GM04504 (cell line): ENCODE data around the gene SEC62.

ENCODE experiments used
- DNase-seq: peaks from one replicate; pipeline ENCODE4 v3.0.0-alpha.2; 2012; ENCODE audit warnings: low read depth

The SEC62 gene, protein sequence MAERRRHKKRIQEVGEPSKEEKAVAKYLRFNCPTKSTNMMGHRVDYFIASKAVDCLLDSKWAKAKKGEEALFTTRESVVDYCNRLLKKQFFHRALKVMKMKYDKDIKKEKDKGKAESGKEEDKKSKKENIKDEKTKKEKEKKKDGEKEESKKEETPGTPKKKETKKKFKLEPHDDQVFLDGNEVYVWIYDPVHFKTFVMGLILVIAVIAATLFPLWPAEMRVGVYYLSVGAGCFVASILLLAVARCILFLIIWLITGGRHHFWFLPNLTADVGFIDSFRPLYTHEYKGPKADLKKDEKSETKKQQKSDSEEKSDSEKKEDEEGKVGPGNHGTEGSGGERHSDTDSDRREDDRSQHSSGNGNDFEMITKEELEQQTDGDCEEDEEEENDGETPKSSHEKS

DNA sequence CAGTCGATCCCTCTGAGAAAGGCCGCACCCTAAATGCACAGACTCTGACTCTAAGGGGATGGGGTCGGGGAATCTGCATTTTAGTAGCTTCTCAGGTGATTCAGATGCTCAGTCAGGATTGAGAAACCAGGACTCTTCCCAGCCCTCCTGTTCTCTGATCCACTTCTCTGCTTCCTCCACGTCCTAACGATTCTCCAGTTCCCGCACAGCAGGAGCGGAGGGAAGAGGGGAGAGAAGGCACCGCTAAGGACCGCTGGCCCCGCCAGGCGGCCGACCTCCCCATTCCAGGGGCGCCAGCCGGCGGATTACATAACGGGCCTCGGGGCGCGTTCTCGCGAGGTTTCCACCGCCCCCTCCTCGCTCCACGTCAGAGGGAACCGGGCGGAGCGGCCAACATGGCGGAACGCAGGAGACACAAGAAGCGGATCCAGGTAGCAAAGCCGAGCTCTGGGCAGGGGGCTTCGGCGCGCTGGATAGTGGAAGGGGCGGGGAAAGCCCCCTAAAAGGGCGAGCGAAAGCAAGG lies at the start of gene SEC62:
SEC62 (plus strand) TSS at position 380 of the 523 bp plus-strand sequence; CDS start at position 396, 16 bp downstream.
- DNase-seq = peak; percentile 82

DNA sequence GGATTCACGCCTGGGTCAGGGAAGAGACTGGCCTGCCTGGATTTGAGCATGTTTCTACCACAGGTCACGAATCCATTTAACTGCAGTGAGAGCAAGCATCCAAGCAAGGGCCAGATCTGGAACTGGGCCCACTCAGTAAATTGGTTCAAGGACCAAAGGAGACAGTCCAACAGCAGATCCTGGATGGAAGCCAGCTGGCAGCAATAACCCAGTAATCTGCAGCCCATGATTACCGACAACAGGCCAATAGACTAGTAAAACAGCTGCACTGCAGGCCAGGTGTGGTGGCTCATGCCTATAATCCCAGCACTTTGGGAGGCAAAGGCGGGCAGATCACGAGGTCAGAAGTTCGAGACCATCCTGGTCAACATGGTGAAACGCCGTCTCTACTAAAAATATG lies 43.4 kb upstream of the SEC62 start:
- DNase-seq = peak; percentile 5

DNA sequence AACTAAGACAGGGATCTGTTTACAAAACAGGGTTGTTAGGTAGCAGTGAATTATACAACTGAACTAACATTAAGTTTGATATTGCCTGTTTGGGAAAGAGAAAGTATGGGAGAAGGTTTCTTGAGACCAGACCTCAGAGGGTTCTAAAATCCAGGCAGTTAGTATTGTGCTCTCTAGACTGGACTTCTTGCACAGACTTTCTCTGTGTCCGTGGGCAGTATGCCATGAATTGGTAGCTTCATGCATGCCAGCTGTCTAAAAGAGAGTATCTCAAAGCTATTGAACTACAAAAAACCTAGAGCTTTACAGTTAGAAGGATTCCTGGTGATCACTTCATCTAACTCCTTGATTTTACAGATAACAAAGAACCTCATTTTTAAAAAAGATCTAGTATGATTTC lies 42.8 kb upstream of the SEC62 start:
- DNase-seq = no peak

DNA sequence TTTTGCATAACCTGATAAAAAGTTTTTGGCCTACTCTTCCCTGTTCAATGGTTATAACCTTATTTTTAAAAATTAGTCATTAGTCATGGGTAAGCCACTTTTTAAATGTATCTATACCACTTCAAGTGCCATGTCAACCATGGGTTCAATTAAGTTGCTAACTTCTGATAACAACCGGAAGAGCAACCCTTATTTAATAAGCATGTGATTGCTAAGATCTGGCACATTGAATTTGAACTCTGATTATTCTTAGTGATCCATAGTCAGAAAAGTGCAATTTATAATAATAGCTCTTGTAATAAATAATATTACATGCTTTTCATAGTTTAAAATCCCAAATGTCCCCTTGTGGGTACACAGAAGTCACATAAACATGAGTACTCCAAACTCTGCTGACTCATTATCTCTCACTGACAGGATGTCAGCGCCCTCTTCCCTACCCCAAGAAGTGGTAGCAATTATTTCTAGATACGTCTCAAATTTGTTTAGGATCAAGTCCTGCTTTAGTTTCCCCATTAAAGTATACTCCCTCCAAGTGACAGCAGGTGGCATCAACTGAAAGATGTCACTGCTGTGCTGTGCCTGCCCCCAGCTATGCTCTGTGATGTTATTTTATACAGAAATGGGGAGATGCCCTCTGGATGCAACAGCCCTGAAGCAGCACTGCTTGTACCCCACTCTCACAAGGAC lies 36.6 kb upstream of the SEC62 start:
- no peak for DNase-seq

DNA sequence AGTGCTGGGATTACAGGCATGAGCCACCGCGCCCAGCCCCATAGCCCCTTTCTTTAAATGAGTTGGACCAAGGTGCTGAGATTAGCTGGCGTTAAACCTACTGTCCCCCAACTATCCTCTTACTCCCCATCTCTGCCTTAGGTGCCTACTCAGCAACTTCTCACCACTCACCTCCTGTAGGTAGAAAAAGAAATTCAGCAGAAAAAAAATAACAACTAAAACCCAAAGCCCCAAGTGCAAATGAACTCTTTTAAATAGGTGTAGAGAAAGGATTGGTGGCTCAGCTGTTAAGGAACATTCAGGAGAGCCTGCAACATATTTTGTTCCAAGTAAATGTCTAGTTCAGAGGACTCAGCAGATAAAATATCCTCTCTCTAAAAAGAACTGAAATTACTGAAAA lies 35.8 kb upstream of the SEC62 start:
- no peak for DNase-seq

DNA sequence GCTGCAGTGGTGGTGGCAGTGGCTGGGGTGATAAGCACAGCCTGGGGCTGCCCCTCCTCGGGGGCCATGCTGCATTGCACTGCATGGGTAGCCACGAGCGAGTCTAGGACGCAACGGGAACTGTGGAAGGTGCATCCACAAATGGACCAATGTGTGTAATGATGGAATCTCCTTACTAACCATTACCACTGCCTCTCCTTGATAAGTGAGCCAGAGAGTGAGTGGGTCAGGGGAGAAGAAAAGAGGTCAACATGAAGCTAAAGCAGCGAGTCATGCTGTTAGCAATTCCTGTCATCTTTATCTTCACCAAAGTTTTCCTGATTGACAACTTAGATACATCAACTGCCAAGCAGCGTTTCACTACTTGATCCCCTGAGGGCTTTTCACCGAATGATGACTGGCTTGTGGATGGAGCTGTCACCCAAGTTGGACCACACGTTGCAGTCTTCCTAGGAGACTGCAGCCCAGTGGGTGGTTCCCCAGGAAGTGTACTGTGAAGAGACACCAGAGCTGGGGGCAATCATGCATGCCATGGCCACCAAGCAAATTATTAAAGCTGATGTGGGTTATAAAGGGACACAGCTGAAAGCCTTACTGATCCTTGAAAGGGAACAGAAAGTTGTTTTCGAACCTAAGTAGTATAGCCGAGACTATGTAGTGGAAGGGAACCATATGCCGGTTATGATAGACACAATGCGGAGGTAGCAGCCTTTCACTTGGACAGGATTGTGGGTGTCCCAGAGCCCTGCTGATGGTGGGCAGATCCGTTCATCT lies 34.7 kb upstream of the SEC62 start:
- DNase-seq = no peak

DNA sequence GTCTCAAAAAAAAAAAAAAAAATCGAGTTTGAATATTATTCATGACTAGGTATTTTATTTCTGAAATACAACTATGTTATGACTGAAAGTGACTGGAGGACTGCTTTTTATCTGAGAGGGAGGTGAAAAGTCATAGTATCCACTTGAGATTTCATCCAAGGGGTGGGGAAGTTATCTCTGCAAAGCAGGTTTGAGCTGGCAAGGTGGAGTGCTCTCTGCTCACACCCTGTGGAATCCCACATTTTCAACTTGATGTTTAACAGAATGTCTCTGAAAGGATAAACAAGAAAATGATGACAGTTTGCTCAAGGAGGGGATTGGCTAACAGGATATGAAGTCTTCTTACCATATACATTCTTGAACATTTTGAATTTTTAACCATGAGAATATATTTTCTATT lies 27.3 kb upstream of the SEC62 start:
- no peak for DNase-seq

DNA sequence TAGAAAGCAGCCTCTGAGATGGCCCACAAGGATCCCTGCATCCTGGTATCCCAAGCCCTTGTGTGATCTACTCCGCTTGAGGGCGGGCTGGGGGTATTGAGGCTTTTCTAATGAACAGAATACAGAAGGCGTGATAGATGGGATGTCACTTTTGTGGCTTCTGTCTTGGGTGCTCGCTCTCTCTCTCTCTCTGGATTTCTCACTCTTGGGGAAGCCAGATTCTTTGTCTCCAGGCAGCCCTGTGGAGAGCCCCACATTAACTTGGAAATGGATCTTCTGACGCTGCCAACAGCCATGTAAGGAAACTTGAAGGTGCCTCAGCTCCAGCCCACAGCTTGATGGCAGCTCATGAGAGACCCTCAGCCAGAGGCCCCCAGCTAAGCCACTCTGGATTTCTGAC lies 26.9 kb upstream of the SEC62 start:
- no peak for DNase-seq

DNA sequence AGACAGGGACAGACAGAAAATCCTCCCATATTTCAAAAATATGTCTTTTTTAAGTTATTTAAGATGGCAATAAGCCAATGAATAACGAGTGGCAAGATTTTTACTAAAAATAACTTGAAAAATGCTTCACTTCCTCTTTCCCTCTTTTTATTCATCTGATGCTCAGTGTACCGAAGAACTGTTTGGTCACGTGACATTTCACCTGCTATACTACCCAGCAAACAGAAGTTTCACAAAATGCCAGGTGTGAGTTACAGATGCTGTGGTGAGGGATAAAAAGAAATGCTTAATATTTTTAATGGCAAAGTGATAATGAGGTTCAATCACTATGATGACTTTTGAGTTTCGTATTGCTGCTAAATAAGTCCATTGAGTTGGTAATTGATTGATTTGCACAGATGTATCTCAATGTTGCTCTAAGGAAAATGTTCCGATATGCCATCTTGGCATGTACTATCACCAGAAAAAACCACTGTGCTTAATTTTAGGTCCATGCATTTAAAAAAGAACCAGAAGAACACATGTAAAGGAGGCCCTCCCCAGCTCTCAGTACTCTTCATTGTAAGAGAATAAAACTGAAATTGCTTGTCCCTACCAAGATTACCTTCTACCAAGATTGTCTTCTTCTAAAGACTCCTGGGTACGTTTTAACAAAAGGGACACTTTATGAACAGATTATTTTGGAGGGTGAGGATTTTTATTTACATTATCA lies 26.0 kb upstream of the SEC62 start:
- DNase-seq = no peak

DNA sequence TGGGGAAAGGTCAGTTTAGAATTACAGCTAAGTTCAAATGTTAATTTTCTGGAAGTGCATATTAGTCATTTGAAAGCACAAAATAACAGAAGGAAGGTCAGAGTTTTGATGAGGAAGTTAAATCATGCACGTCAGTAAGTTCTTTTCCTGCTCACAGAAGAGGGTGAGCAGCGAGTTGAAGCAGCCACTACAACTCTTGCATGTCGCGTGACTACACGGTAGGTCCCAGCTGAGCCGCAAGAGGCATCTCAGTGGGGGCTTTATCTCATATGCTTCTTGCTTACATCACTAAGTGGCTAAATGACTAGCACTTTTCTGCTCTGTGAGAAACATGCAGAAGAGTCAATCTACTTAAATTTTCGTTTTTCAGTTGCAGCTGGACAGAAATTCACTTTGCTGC lies 21.3 kb upstream of the SEC62 start:
- no peak for DNase-seq

DNA sequence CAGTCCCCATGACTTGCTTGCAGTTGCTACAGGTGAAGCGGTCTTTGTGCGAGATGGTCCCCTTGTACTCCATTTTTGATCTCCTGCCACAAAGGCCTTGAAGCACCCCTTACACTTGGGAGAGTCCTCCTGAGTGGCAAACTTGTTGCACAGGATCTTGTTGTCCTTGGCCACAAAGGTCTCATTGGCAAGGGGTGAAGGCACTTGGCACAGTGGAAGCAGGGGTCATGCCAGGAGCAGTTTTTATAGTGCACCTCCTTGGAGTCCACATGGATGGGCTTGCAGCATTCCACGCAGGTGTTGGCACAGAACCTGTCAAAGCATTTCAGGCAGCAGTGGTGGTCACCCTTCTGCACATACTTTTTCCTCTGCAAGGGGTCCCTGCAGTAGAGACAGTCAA lies 20.3 kb upstream of the SEC62 start:
- no peak for DNase-seq

DNA sequence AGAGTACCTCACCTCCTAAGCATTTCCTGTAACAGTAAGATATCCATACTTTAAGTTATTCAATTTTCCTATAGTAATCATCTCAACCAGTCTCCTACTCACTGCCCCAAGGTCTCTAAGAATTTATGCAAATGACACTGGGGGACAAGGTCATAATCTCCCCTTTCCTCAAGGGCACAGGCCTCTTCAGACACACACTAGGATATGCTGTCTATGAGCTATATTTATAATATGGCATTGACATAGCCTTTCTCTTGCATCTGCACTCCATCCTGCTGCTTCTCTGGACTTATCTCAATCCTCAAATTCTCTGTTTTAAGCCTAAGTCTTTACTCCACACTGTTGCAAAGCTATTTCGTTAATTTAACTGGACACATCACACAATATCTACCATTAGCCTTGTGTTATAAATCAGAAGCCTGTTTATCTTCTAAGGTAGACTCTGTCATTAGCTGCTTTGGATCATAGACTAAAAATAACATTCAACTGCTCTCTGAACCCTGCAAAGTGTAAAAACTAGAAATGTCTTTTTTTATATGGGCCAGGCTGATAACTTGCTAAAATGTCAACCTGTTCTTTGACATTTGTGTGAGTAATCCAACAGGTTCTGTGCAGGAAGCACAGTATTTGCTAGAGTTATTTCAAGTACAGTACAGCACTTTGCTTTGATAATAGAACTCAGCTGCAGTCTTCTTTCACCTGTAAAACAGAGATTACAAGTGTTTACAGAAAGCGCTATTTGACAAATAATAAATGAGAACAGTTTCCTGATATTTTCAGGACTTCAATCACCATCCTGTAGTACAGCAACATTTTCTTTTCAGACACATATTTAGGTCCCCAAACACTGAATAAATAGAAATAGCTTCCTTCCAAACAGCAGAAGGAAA lies 17.8 kb upstream of the SEC62 start:
- no peak for DNase-seq

DNA sequence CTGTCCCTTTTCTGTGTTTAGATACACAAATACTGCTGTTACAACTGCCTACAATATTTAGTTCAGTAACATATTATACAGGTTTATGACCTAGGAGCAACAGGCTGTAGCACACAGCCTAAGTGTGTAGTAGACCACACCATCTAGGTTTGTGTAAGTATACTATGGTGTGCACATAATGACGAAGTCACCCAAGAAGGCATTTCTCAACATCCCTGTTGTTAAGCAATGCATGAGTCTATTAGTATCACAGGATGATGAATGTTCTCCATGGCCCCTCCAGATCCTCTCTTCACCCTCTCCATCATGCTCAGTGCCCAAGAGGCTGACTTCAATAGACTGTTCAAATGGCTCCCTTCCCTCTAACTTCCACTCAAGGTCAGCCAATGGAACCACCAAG lies 14.6 kb upstream of the SEC62 start:
- no peak for DNase-seq

DNA sequence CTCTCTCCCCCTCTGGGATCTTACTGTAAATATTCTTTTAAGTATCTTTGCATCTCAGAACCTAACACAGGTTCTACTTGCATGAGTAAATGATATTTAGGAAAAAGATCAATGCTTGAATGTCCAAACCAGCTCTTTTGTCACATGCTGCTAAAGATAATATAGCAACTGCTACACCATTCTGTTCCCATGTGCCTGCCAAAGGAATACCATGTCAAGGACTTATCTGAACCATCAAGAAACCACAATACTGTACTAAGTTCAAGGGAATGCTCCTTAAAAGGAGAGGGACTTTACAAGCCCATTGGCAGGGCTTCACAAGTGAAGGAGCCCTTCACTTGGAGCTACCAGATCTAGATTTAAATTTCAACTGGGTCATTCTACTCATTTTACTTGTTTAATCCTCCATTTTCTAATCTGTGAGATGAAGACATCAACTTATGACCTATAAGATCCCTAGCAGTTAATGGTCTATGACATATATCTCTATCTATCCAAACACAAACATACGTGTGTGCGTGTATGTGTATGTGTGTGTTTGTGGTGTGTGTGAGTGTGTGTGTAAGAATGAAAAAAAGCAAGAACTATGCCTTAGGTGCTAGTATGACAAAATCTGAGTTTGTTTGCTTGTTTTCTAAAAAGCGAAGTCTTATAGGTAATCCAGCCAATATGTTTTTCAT lies 13.0 kb upstream of the SEC62 start:
- DNase-seq = no peak

DNA sequence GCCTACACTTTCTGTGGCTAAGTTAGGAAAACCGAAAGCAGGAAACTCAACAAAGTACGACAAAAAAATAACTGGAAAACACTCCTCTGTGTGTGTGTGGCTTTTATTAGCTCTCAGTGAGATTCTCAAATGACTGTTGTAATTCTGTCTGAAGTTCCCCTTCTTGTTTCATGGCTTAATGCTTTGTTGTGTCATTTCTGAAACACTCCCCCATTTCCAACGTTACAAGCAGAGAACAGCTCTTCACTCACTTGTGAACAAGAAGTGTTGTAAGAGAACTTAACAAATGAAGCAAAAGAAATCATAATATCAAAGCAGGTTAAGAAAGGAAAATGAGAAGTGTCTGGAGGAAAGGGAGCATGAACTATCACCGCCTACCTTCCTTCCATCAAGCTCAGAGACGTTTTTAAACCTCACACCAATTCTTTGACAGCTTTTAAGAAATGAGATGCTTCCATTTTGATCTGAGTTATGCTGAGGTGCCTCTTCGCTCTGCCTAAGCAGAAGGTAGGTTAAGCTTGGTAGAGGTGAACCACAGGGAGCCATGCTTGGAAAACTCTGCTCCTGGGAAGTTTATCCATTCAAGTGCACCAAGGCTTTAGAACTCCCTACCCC lies 12.4 kb upstream of the SEC62 start:
- no peak for DNase-seq

DNA sequence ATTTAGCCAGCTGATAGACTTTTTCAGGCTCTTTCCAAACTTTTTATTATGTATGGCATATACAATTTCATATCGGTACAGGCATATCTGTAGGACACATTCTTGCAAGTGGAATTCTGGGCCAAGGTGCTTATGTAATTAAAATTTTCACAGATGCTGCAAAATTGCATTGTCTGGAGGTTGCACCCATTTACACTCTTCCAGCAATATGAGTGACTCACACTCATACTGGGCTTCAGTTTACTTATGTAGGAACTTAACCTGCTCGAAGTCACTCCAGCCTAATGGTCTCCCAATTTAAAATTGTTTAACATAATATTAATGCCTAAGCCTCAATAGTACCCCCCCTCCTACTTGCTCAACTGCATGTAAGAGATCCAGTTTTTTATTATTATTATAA lies 11.2 kb upstream of the SEC62 start:
- DNase-seq = no peak

DNA sequence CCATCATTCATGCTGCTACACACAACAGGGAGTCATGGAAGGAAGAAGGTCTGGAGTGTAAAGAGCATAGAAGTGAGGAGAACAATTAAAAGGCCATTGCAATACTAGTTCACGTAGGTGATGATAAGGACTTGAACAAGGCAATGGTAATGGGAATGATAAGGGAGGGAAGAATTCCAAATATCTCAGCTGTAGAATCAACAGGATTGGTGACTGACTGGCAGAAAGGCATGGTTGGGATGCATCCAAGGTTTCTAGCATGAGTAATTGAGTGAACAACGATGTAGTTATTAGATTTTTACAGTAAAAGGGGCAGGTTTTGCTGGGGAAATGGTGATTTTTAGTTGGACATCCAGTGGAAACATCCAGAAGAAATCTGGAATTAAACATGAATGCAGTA lies 2.4 kb upstream of the SEC62 start:
- no peak for DNase-seq

DNA sequence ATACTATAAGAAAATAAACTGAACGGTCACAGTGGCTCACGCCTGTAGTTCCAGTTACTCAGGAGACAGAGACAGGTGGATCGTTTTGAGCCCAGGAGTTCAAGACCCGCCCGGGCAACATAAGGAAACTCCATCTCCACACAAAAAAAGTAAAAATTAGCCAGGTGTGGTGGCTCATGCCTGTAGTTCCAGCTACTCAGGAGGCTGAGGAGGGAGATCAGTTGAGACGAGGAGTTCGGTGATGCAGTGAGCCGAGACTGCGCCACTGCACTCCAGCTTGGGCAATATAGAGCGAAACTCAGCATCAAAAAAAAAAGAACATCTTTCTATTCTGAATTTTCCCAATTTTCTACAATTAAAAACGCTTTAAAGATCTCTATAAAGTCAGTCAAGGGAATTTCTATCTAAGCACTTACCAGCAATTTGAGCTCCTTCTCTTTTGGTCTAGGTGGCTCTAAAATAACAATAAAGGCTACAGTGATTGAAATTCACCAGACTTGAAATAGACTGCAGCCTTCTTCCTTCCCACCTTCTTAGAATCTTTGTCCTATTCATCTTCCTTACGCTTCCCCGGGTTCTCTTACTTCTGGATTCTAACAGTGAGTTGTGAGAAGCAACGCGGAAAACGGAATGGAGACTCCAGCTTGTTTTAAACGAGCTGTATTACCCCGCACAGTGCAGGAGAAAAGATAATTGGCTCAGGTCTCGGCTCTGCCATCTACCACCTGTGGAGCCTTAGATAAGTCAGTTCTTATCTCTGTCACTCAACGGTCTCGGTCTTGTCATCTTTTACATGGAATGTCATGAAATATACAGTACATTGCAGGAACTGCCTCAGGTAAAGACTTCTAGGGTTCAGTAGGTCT lies 812 bp upstream of the SEC62 start:
- DNase-seq = no peak
